GM19372 (cell line): ENCODE results near the gene DSG3.

Experiments used
- ATAC-seq: cut with Tn5 transposase; IDR thresholded peaks from one replicate; pipeline ENCODE4 v1.9.1; 2021; ENCODE audit warnings: mild to moderate bottlenecking, low read depth, moderate library complexity; ENCODE audit not compliant: unreplicated experiment

Gene DSG3

GRCh38 chr18:31510319-31510718 is 62.8 kb downstream of the DSG3 start:
- no peak for ATAC-seq

- no peak for ATAC-seq
Measured at GRCh38 chr18:31511098-31511497, 63.6 kb downstream of the DSG3 start.

- ATAC-seq, result no peak
Measured at GRCh38 chr18:31512203-31512764, 64.7 kb downstream of the DSG3 start.

- no peak for ATAC-seq
Measured at GRCh38 chr18:31513189-31513935, 65.8 kb downstream of the DSG3 start.

GRCh38 chr18:31516437-31516836 is 68.9 kb downstream of the DSG3 start:
- no peak for ATAC-seq

- ATAC-seq, result no peak
Measured at GRCh38 chr18:31526374-31526773, 78.8 kb downstream of the DSG3 start.
